Spleen (tissue), 7 donors: ENCODE results near the gene NTN4.

Experiments
- POLR2A ChIP-seq, 3 donors: fragments of 450-650 bp; IDR thresholded peaks; one replicate each; pipeline ENCODE4 v1.5.1; 2017; ENCODE audit warnings: antibody characterized with exemption in 3 of 3, mild to moderate bottlenecking in 1 of 3
- TF ChIP-seq, protein P1 (sequence below), 11 experiments: fragments of 200-600 bp in 7 of 11; fragments of 450-650 bp in 4 of 11; sonication (generic) in 4 of 11; IDR thresholded peaks in 8 of 11; conservative IDR thresholded peaks in 3 of 11; 1 replicate in 7 of 11; 2 replicates in 4 of 11; pipeline versions ENCODE4 v1.4.0 to v1.8.0; 2016 to 2021; ENCODE audit warnings: antibody characterized with exemption in 11 of 11, inconsistent platforms in 4 of 11, mild to moderate bottlenecking in 1 of 11
- donor health status: DM: no; HTN: no; CAD: no; lungs with moderate emphysema.
- donor health status: DM: no; HTN: no; CAD: no.
- donor health status: DM: no; HTN: no; CAD: no.

DNA sequence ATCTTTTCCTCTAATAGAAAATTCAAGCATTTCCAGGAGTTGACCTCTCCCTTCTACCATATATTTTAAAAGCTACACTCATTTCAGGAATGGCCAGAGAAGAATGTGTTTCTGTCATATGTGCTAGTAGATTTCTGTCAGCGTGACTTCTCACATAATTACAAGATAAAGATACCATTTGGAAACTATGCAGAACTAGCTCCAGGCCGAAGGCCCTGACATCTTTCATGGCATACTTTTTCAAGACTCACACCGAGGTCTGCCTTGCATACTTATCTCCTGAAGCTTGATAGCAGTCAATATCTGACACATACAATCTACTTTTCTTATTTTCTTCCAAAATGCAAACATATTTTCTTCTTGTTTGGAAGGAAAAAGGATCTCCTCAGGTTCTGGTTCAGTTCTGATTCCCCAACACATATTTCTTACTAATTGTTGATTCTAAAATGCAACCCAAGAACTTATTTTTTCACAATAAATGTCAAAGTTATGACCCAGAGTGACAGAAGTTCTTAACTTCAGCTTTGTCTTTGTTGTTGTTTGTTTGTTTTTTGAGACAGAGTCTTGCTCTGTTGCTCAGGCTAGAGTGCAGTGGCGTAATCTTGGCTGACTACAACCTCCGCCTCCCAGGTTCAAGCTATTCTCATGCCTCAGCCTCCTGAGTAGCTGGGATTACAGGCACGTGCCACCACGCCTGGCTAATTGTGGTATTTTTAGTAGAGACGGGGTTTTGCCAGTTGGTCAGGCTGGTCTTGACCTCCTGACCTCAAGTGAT, 99.5 kb downstream of the NTN4 start:
- TF ChIP-seq, protein P1, sequence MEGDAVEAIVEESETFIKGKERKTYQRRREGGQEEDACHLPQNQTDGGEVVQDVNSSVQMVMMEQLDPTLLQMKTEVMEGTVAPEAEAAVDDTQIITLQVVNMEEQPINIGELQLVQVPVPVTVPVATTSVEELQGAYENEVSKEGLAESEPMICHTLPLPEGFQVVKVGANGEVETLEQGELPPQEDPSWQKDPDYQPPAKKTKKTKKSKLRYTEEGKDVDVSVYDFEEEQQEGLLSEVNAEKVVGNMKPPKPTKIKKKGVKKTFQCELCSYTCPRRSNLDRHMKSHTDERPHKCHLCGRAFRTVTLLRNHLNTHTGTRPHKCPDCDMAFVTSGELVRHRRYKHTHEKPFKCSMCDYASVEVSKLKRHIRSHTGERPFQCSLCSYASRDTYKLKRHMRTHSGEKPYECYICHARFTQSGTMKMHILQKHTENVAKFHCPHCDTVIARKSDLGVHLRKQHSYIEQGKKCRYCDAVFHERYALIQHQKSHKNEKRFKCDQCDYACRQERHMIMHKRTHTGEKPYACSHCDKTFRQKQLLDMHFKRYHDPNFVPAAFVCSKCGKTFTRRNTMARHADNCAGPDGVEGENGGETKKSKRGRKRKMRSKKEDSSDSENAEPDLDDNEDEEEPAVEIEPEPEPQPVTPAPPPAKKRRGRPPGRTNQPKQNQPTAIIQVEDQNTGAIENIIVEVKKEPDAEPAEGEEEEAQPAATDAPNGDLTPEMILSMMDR (IDR thresholded peaks at IDR 0.05 in 8 of 11, conservative IDR thresholded peaks at IDR 0.05 in 3 of 11), result no peak
- no peak for TF ChIP-seq POLR2A (IDR thresholded peaks at IDR 0.05)
